22Rv1 (cell line): ENCODE results near the gene CTNNA3.

Source experiments
- CTCF ChIP-seq: fragments of 450-650 bp; IDR thresholded peaks from 2 replicates; pipeline ENCODE4 v1.5.1; 2017; ENCODE audit warnings: mild to moderate bottlenecking
- ZFX ChIP-seq: fragments of 450-650 bp; IDR thresholded peaks from 2 replicates; pipeline ENCODE4 v1.6.1; 2017; ENCODE audit warnings: antibody characterized with exemption, borderline replicate concordance

- TF ChIP-seq CTCF (no peak), ZFX (no peak)
Observed at GRCh38 chr10:66505003-66505657, 1190.9 kb downstream of the CTNNA3 start.
